ENCODE measurements around the gene TMED7. TPM values are rescaled to one million over a fixed set of nuclear protein-coding genes. Genes with fewer than 3 reads are reported as not detected.

The TMED7 gene
- total RNA-seq, 1 donor from 2014 or later: 77.2 TPM

GRCh38 chr5:115583474-115583873 is 42.4 kb downstream of the TMED7 start:
- DNase-seq (ENCODE audit: extremely low spot score, unreplicated experiment): no peak
- TF ChIP-seq, protein P1, sequence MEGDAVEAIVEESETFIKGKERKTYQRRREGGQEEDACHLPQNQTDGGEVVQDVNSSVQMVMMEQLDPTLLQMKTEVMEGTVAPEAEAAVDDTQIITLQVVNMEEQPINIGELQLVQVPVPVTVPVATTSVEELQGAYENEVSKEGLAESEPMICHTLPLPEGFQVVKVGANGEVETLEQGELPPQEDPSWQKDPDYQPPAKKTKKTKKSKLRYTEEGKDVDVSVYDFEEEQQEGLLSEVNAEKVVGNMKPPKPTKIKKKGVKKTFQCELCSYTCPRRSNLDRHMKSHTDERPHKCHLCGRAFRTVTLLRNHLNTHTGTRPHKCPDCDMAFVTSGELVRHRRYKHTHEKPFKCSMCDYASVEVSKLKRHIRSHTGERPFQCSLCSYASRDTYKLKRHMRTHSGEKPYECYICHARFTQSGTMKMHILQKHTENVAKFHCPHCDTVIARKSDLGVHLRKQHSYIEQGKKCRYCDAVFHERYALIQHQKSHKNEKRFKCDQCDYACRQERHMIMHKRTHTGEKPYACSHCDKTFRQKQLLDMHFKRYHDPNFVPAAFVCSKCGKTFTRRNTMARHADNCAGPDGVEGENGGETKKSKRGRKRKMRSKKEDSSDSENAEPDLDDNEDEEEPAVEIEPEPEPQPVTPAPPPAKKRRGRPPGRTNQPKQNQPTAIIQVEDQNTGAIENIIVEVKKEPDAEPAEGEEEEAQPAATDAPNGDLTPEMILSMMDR (conservative IDR thresholded peaks at IDR 0.05): no peak
- Mint-ChIP-seq H3K4me3 (no peak overlapping the region), H3K27me3 (no peaks in the 10 kb centered on the region), H3K27ac (no peak overlapping the region), H3K4me1 (ENCODE audit: unreplicated experiment) (no peaks in the 10 kb centered on the region), H3K36me3 (no peaks in the 10 kb centered on the region), H3K9me3 (no peaks in the 10 kb centered on the region)

GRCh38 chr5:115580941-115581340 is 44.9 kb downstream of the TMED7 start:
- H3K4me1 Mint-ChIP-seq (ENCODE audit: unreplicated experiment): no peaks in the 10 kb centered on the region
- H3K36me3 Mint-ChIP-seq: no peaks in the 10 kb centered on the region

DNA sequence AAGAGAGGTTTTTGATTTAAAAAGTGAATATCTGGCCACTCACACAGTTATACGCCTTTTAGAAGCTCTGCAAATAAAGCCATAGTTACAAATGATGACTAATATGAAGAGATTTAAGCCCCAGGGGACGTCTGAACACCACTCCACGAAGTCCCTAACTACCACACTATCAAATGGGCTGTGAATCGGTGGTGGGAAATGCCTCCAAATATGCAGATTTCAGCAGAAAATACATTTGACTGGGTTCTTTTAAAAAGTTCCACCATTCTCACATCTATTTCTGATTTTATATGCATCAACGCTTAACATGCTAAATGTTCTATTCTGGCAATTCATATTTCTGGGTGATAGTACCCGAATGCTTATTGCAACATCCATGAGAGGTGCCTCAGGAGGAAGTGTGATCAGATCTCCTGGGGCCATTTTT is 46.1 kb downstream of the TMED7 start:
- Mint-ChIP-seq H3K27ac (no peak overlapping the region), H3K27me3 (no peaks in the 10 kb centered on the region), H3K4me1 (ENCODE audit: unreplicated experiment) (no peaks in the 10 kb centered on the region), H3K9me3 (no peaks in the 10 kb centered on the region), H3K36me3 (no peaks in the 10 kb centered on the region), H3K4me3 (no peak overlapping the region)
- TF ChIP-seq, protein P1 (conservative IDR thresholded peaks at IDR 0.05): no peak
- DNase-seq (ENCODE audit: extremely low spot score, unreplicated experiment): no peak

More at GRCh38 chr5:115580941-115581340, 44.9 kb downstream of the TMED7 start:
- Mint-ChIP-seq H3K27ac (no peak overlapping the region), H3K27me3 (no peaks in the 10 kb centered on the region), H3K9me3 (no peaks in the 10 kb centered on the region), H3K4me3 (no peak overlapping the region)
- no peak for DNase-seq (ENCODE audit: extremely low spot score, unreplicated experiment)
- TF ChIP-seq, protein P1 (conservative IDR thresholded peaks at IDR 0.05): no peak

- Mint-ChIP-seq H3K4me3 (no peak overlapping the region), H3K27me3 (no peaks in the 10 kb centered on the region), H3K36me3 (no peaks in the 10 kb centered on the region), H3K9me3 (no peaks in the 10 kb centered on the region), H3K4me1 (ENCODE audit: unreplicated experiment) (no peaks in the 10 kb centered on the region), H3K27ac (no peak overlapping the region)
- DNase-seq (ENCODE audit: extremely low spot score, unreplicated experiment): no peak
- TF ChIP-seq, protein P1 (conservative IDR thresholded peaks at IDR 0.05): no peak
Observed at GRCh38 chr5:115579216-115579615, 46.6 kb downstream of the TMED7 start.

DNA sequence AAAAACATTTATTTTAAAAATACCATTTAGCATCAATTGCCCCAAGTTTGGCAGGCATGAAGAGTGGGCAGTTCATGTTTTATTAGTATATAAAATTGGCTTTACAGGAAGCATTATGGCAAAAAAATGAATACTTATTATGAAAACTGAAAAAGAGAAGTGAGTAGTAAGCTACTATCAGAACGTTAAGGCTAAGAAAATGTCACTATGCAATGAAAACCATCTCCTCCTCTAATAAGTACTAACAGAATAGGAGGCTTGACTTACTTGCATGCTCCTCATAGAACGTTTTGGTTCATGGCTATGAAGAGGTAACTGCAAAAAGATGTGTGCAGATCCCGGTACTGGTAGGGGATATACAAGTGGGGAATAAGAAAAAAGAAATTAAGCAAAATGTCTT is 47.2 kb downstream of the TMED7 start:
- TF ChIP-seq, protein P1 (conservative IDR thresholded peaks at IDR 0.05): no peak
- no peaks in the 10 kb centered on the region for H3K4me1 Mint-ChIP-seq (ENCODE audit: unreplicated experiment)
- no peak overlapping the region for H3K4me3 Mint-ChIP-seq
- H3K36me3 Mint-ChIP-seq: no peaks in the 10 kb centered on the region
- H3K27ac Mint-ChIP-seq: no peak overlapping the region
- no peaks in the 10 kb centered on the region for H3K9me3 Mint-ChIP-seq
- no peak for DNase-seq (ENCODE audit: extremely low spot score, unreplicated experiment)
- H3K27me3 Mint-ChIP-seq: no peaks in the 10 kb centered on the region

- TF ChIP-seq, protein P1 (conservative IDR thresholded peaks at IDR 0.05): no peak
- Mint-ChIP-seq H3K4me1 (ENCODE audit: unreplicated experiment) (no peaks in the 10 kb centered on the region), H3K4me3 (no peak overlapping the region), H3K36me3 (no peaks in the 10 kb centered on the region), H3K27me3 (no peaks in the 10 kb centered on the region), H3K9me3 (no peaks in the 10 kb centered on the region), H3K27ac (no peak overlapping the region)
- DNase-seq (ENCODE audit: extremely low spot score, unreplicated experiment): no peak
Observed at GRCh38 chr5:115577741-115578140, 48.1 kb downstream of the TMED7 start.
